CD14-positive monocyte (primary cell): ENCODE data around the gene BAZ1B. TPM values are rescaled to one million over a fixed set of nuclear protein-coding genes. Genes with fewer than 3 reads are reported as not detected.
"Not testable (repeated sequence)": the region's sequence is repeated elsewhere in the genome, so short reads cannot be mapped to it uniquely, and the experiment has no call there.

Experiments used
- DNase-seq, 3 donors: peaks; one replicate each; pipeline ENCODE4 v3.0.0-alpha.2; 2011 to 2022
- H2AFZ ChIP-seq: 2 replicates; pipeline ENCODE4 v1.6.0; 2012; ENCODE audit warnings: mild to moderate bottlenecking, low read depth, low read length, inconsistent platforms; ENCODE audit not compliant: insufficient read depth, poor library complexity, severe bottlenecking
- H3K27ac ChIP-seq, 2 donors: 1 replicate in 1 of 2; 2 replicates in 1 of 2; pipeline ENCODE4 v1.5.1; 2012 to 2013; ENCODE audit warnings: low read length in 2 of 2, control low read depth in 1 of 2, inconsistent platforms in 1 of 2, low read depth in 1 of 2, mild to moderate bottlenecking in 1 of 2
- H3K27me3 ChIP-seq, 2 donors: one replicate each; pipeline versions ENCODE4 v1.6.0 to v1.6.1; 2011 to 2013; ENCODE audit warnings: low read length in 2 of 2; ENCODE audit not compliant: control insufficient read depth in 2 of 2, insufficient read depth in 2 of 2
- H3K36me3 ChIP-seq, 2 donors: replicated peaks in 1 of 2; 1 replicate in 1 of 2; 2 replicates in 1 of 2; pipeline versions ENCODE4 v1.5.1 to v1.6.1; 2012 to 2013; ENCODE audit warnings: low read length in 2 of 2, control low read depth in 1 of 2, inconsistent platforms in 1 of 2, mild to moderate bottlenecking in 1 of 2; ENCODE audit not compliant: insufficient read depth in 2 of 2, control insufficient read depth in 1 of 2
- H3K4me1 ChIP-seq, 2 donors: 1 replicate in 1 of 2; 2 replicates in 1 of 2; pipeline versions ENCODE4 v1.5.1 to v1.6.1; 2012 to 2013; ENCODE audit warnings: low read length in 2 of 2, control low read depth in 1 of 2, inconsistent platforms in 1 of 2, mild to moderate bottlenecking in 1 of 2, moderate library complexity in 1 of 2; ENCODE audit not compliant: insufficient read depth in 2 of 2, control insufficient read depth in 1 of 2
- H3K4me2 ChIP-seq: replicated peaks from 2 replicates; pipeline ENCODE3; 2012; ENCODE audit warnings: low read length, moderate library complexity, mild to moderate bottlenecking; ENCODE audit not compliant: poor library complexity, severe bottlenecking; ENCODE audit errors: extremely low read depth
- H3K4me3 ChIP-seq, 3 experiments: fragments of 200-600 bp in 1 of 3; sonication (generic) in 1 of 3; replicated peaks in 1 of 3; 1 replicate in 2 of 3; 2 replicates in 1 of 3; pipeline ENCODE4 v1.5.1; 2011 to 2013; ENCODE audit warnings: low read length in 3 of 3, mild to moderate bottlenecking in 3 of 3, control low read depth in 2 of 3, low read depth in 2 of 3, inconsistent platforms in 1 of 3, moderate library complexity in 1 of 3
- H3K79me2 ChIP-seq: 2 replicates; pipeline ENCODE4 v1.6.0; 2012; ENCODE audit warnings: mild to moderate bottlenecking, control low read depth, inconsistent platforms, low read length, moderate library complexity; ENCODE audit not compliant: insufficient read depth
- H3K9ac ChIP-seq: 2 replicates; pipeline ENCODE4 v1.6.0; 2017; ENCODE audit warnings: low read length, mild to moderate bottlenecking; ENCODE audit not compliant: insufficient read depth, poor library complexity, severe bottlenecking
- H3K9me3 ChIP-seq, 2 donors: replicated peaks in 1 of 2; 1 replicate in 1 of 2; 2 replicates in 1 of 2; pipeline versions ENCODE4 v1.5.1 to v1.6.1; 2012 to 2013; ENCODE audit warnings: low read length in 2 of 2, control low read depth in 1 of 2; ENCODE audit not compliant: control insufficient read depth in 1 of 2, insufficient read depth in 1 of 2
- H4K20me1 ChIP-seq: 2 replicates; pipeline ENCODE4 v1.6.0; 2012; ENCODE audit warnings: mild to moderate bottlenecking, low read length, control low read depth, moderate library complexity; ENCODE audit not compliant: insufficient read depth
- H3K27ac Mint-ChIP-seq, 7 donors: one replicate each; pipeline ENCODE4 v1.8.0; 2020; ENCODE audit warnings: mild to moderate bottlenecking in 7 of 7, mixed read lengths in 7 of 7, moderate library complexity in 6 of 7, inconsistent platforms in 2 of 7
- H3K27me3 Mint-ChIP-seq, 3 donors: one replicate each; pipeline ENCODE4 v1.8.0; 2021 to 2022; ENCODE audit warnings: low read depth in 3 of 3, mild to moderate bottlenecking in 3 of 3, mixed read lengths in 3 of 3, moderate library complexity in 3 of 3, inconsistent platforms in 1 of 3
- H3K36me3 Mint-ChIP-seq, 2 donors: one replicate each; pipeline ENCODE4 v1.8.0; 2020; ENCODE audit warnings: mixed read lengths in 2 of 2, inconsistent platforms in 1 of 2, mild to moderate bottlenecking in 1 of 2
- H3K4me1 Mint-ChIP-seq: one replicate; pipeline ENCODE4 v1.8.0; 2020; ENCODE audit warnings: mild to moderate bottlenecking, mixed read lengths
- H3K4me3 Mint-ChIP-seq, 2 donors: one replicate each; pipeline ENCODE4 v1.8.0; 2020; ENCODE audit warnings: mild to moderate bottlenecking in 2 of 2, mixed read lengths in 2 of 2, moderate library complexity in 1 of 2
- H3K9me3 Mint-ChIP-seq, 7 donors: one replicate each; pipeline ENCODE4 v1.8.0; 2020 to 2022; ENCODE audit warnings: mixed read lengths in 7 of 7, mild to moderate bottlenecking in 6 of 7, moderate library complexity in 6 of 7, inconsistent platforms in 2 of 7
- CTCF ChIP-seq: fragments of 200-600 bp; IDR thresholded peaks from one replicate; pipeline ENCODE4 v1.8.0; 2022; ENCODE audit warnings: antibody characterized with exemption, mild to moderate bottlenecking
- WGBS: methylation state at CpG from one replicate; pipeline ENCODE4 v1.1.5; 2013; ENCODE audit warnings: missing lambda C conversion rate; ENCODE audit not compliant: insufficient coverage; 5-methylcytosine and 5-hydroxymethylcytosine counted together
- intact Hi-C, 2 donors: fragments of 100-400 bp; cut with micrococcal nuclease; formaldehyde crosslinking; loops; one replicate each; pipeline versions ENCODE4 v1.15.0 to v1.15.1; 2023
- polyA plus RNA-seq, 3 donors: library from polyadenylated mRNA; depleted of rRNA in 1 of 3; unstranded in 2 of 3; stranded (reverse) in 1 of 3; fragments of 300-500 nt in 2 of 3; fragments of >200 nt in 1 of 3; fragmentation: Illumina TruSeq in 2 of 3; gene quantifications; 1 replicate in 2 of 3; 2 replicates in 1 of 3; pipeline ENCODE4 v1.2.3, GENCODE V29; 2012 to 2021

The BAZ1B gene
- polyA plus RNA-seq, 3 donors: 2.5 to 12.1 (median 5.0) TPM

- no peak overlapping the region for H3K4me3 Mint-ChIP-seq
- Histone ChIP-seq H3K27me3 (no peaks in the 10 kb centered on the region), H3K27ac (no peak overlapping the region), H3K9me3 (no peaks in the 10 kb centered on the region), H4K20me1 (peaks cover 16% of the 10 kb centered on the region), H3K4me2 (no peak overlapping the region), H2AFZ (no peak overlapping the region), H3K4me3 (no peak overlapping the region), H3K36me3 (peaks cover 79 to 98% of the 10 kb centered on the region in 2 donors), H3K79me2 (peaks cover 23% of the 10 kb centered on the region), H3K9ac (no peak overlapping the region), H3K4me1 (no peaks in the 10 kb centered on the region)
- WGBS: 100% methylated on average over 1 of the region's 5 CpGs
- TF ChIP-seq CTCF: no peak
- peaks cover 64 to 91% of the 10 kb centered on the region in 2 donors for H3K36me3 Mint-ChIP-seq
- H3K27me3 Mint-ChIP-seq: no peaks in the 10 kb centered on the region
- no peaks in the 10 kb centered on the region for H3K4me1 Mint-ChIP-seq
- H3K9me3 Mint-ChIP-seq: no peaks in the 10 kb centered on the region
- DNase-seq: no peak
- H3K27ac Mint-ChIP-seq: no peak overlapping the region
- intact Hi-C loops: no loop called here
Observed at GRCh38 chr7:73470208-73470607, 51.9 kb downstream of the BAZ1B start.

- H3K4me3 ChIP-seq, H3K79me2 ChIP-seq, H4K20me1 ChIP-seq, H3K27ac ChIP-seq, H3K4me2 ChIP-seq, H3K27me3 Mint-ChIP-seq, H3K4me3 Mint-ChIP-seq, H2AFZ ChIP-seq, H3K4me1 ChIP-seq, H3K9ac ChIP-seq, DNase-seq, H3K4me1 Mint-ChIP-seq, H3K9me3 Mint-ChIP-seq, H3K9me3 ChIP-seq, H3K27me3 ChIP-seq: not testable (repeated sequence)
- peaks cover 85 to 95% of the 10 kb centered on the region in 2 donors for H3K36me3 Mint-ChIP-seq
- intact Hi-C loops: loop anchor here in 1 of 2 donors (10.0 kb wide), 1 partner anchor 68 kb away; no protein-coding TSS in a partner anchor
- WGBS: 100% methylated on average over 1 of the region's 6 CpGs
- peaks cover 94 to 100% of the 10 kb centered on the region in 2 donors for H3K36me3 ChIP-seq
- H3K27ac Mint-ChIP-seq: peak overlapping the region in 2 of 7 donors; percentile 15 to 35
Observed at GRCh38 chr7:73467046-73467445, 55.0 kb downstream of the BAZ1B start.
